GM19239 (cell line): ENCODE data around the gene MRPS12.
A peak's percentile ranks its signal among the peaks of the same experiment; 100 is the strongest.
"Not testable (repeated sequence)": the region's sequence is repeated elsewhere in the genome, so short reads cannot be mapped to it uniquely, and the experiment has no call there.

ENCODE experiments used
- DNase-seq: peaks from one replicate; pipeline ENCODE4 v3.0.0; 2011; ENCODE audit warnings: low spot score; ENCODE audit not compliant: insufficient read length
- FAIRE-seq: peaks from 2 replicates; lab custom pipeline; 2011; peaks lifted over from hg19 to GRCh38; lab: Jason Lieb, UNC

The MRPS12 gene

DNA sequence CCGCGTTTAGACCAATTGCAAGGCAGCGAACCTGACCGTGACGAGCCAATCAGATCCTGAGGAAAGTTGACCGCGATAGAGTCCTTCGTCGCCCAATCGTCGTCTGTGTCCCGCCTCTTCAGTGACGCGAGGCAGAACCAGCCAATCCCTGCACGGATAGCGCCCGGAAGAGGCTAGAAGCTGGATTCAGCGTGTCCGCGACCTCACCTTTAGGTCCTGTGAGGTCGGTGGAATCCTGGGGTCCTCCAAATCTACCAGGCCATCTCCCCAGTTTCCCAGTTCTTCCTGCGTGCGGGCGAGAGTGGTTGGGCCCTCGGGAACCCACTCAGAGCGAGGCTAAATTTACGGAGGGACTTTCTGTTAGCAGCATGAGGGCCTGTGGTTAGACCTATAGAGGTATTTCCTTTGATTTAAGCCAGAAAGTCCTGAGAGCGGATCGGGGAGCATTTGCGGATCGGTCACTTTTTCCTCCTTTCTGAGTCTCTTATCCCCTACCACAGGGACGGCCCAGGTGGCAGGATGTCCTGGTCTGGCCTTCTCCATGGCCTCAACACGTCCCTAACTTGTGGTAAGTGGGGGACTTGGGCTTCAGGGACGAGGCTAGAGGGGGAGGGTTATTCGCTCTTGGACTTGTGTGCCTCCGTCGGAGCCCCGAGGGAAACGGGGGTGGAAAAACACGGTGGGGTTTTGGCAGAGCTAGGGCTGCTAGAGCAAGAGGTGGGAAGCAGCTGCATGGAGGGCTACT, at the start of gene MRPS12:
MRPS12 (plus strand) TSS at position 169 of the 745 bp plus-strand sequence; CDS start at position 520, 351 bp downstream.
- FAIRE-seq: peak; percentile 98
- DNase-seq: peak; percentile 98

GRCh38 chr19:38883286-38883685, 47.5 kb upstream of the MRPS12 start:
- no peak for FAIRE-seq
- no peak for DNase-seq

GRCh38 chr19:38884691-38885090, 46.1 kb upstream of the MRPS12 start:
- not testable (repeated sequence) for FAIRE-seq, DNase-seq

DNA sequence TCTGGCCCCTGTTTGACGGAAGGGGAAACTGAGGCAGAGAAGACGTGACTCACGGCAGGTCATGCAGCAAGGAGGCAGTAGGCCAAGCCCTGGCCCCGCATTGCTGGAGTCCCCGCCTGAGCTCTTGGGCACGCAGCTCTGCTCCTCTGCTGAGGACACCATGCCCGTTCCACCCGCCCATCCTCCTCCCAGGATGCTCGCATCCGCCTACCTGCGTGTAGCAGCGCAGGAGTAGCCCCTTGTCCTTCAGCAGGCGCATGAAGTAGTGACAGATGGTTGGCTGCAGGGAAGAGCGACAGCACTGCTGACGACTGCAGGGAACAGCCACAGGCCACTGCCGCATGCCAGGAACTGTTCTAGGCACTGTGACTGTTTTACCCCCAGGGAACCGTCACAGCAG, 41.9 kb upstream of the MRPS12 start:
- no peak for FAIRE-seq

GRCh38 chr19:38889803-38890202, 40.9 kb upstream of the MRPS12 start:
- no peak for DNase-seq

More for the DNA sequence above, 41.9 kb upstream of the MRPS12 start:
- no peak for DNase-seq

GRCh38 chr19:38890686-38891085, 40.1 kb upstream of the MRPS12 start:
- DNase-seq: no peak

More at GRCh38 chr19:38889803-38890202, 40.9 kb upstream of the MRPS12 start:
- no peak for FAIRE-seq

GRCh38 chr19:38891771-38892170, 39.0 kb upstream of the MRPS12 start:
- no peak for FAIRE-seq
- no peak for DNase-seq

More at GRCh38 chr19:38890686-38891085, 40.1 kb upstream of the MRPS12 start:
- FAIRE-seq: no peak

DNA sequence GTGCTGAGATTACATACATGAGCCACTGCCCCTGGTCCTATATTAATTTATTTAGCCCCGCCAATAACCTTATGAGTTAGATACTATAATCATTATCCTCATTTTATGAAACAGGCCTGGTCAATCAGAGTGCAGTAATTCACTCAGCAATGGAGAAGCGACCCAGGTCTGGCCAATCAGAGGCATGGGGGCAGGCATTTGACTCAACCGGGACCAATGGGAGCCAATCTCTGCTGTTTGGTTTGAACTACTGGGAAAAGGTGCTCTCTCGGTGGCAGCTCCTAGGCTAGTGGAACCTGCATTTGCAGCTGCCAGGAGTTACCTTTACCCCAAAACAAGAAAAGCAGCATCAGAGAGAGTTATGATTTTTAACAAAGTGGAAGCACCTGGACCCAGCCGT, 37.9 kb upstream of the MRPS12 start:
- DNase-seq: no peak
- no peak for FAIRE-seq

DNA sequence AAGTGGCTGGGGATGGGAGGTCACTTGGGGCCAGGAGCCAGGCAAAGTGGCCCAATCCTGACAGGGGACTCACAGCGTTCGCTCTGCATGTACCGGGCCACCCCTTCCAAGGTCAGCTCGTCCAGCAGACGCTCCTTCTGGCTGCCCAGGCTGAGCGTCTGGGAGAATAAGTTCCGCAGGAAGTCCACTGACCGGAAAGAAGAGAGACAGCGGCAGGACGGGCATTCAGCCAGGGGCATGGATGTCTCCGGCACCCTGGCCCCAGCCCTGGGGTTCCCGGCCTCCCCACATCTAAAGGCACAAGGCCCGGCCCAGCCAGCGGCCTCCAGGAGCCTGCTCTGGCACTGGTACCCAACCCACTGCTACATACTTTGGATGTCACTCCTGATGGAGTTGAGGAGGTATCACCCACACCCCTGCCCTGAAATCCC, 37.4 kb upstream of the MRPS12 start:
- DNase-seq (no peak), FAIRE-seq (no peak)

DNA sequence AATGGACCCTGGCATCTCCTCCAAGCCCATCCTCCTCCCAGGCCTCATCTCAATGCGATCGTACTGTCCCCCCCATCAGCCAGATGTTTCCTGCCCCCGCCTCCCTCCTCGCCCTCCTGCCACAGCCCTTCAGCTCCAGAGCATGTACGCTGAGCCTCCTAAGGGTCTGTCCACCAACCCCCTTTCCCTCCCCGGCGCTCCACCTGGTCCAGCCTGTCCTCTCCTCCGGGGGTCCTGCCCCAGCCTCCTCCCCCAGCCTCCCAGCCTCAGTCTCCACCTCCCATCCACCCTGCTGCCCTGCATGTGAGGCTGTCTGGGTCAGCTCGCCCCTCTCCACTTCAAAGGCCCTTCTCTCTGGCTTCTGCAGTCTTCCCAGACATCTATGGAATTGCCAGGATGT, 35.8 kb upstream of the MRPS12 start:
- no peak for FAIRE-seq
- DNase-seq: no peak

DNA sequence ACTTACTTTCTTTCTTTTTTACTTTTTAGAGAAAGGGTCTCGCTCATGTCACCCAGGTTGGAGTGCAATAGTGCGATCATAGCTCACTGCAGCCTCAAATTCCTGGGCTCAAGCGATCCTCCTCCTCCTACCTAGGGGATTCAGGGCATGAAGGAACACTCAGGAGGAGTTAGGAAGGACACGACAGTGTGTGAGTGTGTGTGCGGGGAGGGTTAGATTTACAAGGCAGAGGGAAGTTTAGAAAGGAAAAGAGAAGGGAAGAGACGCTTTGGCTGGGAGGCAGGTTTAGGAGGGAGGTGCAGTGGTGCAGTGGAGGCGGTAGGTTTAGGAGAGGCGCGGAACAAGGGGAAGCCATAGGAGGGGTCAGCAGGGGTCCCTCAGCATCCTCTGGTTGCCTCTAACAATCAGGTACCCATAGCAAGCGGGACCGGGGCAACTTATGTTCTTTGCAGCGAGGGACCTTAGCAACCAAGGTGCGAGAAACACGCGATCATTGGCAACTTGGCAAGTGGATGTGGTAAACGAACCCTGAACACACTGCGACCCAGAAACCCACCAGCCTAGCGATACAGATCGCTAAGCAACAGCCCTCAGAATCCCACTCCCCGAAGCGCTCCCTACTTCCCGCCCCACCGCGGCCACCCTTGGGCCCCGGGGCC, 31.8 kb upstream of the MRPS12 start:
- DNase-seq (no peak), FAIRE-seq (peak; percentile 28)

- FAIRE-seq: peak; percentile 96
Observed at GRCh38 chr19:38899447-38900201, 31.1 kb upstream of the MRPS12 start, which contains the start of the genes NFKBIB and SIRT2. Gene NFKBIB (plus strand): TSS chr19:38899969. CDS start chr19:38900033, 64 bp downstream. Gene SIRT2 (minus strand): TSS chr19:38899618. CDS start chr19:38899521, 97 bp downstream.

GRCh38 chr19:38900202-38900629, 30.5 kb upstream of the MRPS12 start:
- DNase-seq (no peak), FAIRE-seq (no peak)

More at GRCh38 chr19:38899447-38900201, 31.1 kb upstream of the MRPS12 start, which contains the start of the genes NFKBIB and SIRT2:
- peak; percentile 98 for DNase-seq

DNA sequence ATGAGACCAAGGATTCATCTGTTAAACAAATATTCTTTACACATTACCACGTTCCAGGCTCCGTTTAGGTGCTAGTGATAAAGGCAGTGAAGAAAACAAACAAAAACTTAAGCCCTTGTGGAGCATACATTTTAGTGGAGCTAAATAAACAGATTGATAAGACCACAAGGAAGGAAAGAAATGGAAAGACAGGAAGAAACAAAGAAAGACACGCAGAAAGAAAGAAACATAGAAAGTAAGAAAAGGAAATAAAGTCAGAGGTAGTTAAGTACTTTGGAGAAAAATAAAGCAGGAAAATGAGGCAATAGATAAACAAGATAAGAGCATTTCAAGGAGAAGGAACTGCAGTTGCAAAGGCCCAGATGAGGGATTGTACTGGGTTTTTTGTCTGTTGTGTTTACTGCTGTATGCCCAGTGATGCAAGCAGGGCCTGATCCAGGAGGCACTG, 30.0 kb upstream of the MRPS12 start:
- DNase-seq (no peak), FAIRE-seq (no peak)

DNA sequence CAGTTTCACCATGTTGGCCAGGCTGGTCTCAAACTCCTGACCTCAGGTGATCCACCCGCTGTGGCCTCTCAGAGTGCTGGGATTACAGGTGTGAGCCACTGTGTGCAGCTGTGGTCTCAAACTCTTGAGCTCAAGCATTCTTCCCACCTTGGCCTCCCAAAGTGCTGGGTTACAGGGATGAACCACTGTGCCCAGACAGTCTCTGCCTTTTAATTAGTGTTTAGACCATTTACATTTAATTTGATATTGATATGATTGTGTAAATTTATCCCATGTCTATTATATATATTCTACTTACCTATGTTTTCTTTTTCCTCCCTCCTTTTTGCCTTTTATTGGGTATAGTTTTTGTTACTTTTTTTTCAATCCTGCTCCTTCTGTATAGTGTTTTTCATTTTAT, 29.1 kb upstream of the MRPS12 start:
- FAIRE-seq (no peak), DNase-seq (no peak)

- DNase-seq (no peak), FAIRE-seq (no peak)
Observed at GRCh38 chr19:38904581-38905539, 25.9 kb upstream of the MRPS12 start.

DNA sequence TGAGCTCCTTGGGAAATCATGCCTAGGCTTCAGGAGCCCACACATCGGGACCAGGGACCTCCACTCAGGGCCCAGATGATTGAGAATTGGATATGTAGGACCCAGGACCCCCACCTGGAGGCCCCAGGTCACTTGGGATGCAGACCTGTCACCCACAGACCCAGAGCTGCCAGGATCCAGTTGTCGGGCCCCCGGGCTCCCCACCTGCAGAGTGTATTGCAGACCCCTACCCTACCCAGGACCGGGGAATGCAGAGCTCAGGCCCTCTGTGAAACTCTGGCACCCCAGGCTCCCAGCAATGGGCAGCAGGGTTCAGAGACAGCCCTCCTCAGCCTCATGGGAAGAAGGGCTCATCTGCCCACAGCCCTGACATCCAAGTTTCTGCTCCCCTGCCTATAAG, 25.1 kb upstream of the MRPS12 start:
- FAIRE-seq (no peak), DNase-seq (no peak)

- no peak for FAIRE-seq
Observed at GRCh38 chr19:38907227-38907626, 23.5 kb upstream of the MRPS12 start.

GRCh38 chr19:38907670-38908069, 23.1 kb upstream of the MRPS12 start:
- FAIRE-seq (no peak), DNase-seq (no peak)

More at GRCh38 chr19:38907227-38907626, 23.5 kb upstream of the MRPS12 start:
- DNase-seq: no peak
